ENCODE results near the gene ESRRA. TPM values are rescaled to one million over a fixed set of nuclear protein-coding genes. Genes with fewer than 3 reads are reported as not detected.

Gene ESRRA
- total RNA-seq, 1 experiment from 2014 or later, result 66.9 TPM

- H3K4me3 ChIP-seq (ENCODE audit: low read depth, low read length), result no peak overlapping the region
- H3K4me3 Mint-ChIP-seq (ENCODE audit: unreplicated experiment), result peak overlapping the region; percentile 99
- no peaks in the 10 kb centered on the region for H3K9me3 Mint-ChIP-seq (ENCODE audit: unreplicated experiment)
- H3K9me3 ChIP-seq, result no peaks in the 10 kb centered on the region
- no peaks in the 10 kb centered on the region for H3K27me3 Mint-ChIP-seq (ENCODE audit: insufficient read depth, unreplicated experiment)
- H3K36me3 Mint-ChIP-seq (ENCODE audit: insufficient read depth, unreplicated experiment), result peaks cover 61% of the 10 kb centered on the region
- no TSS peak for BruUV-seq (replicated peaks)
- no peak for TF ChIP-seq CTCF (IDR thresholded peaks at IDR 0.05; ENCODE audit: insufficient read depth in 1 of 2, low read depth in 1 of 2, low read length in 1 of 2, severe bottlenecking in 1 of 2, unreplicated experiment in 1 of 2)
- no peaks in the 10 kb centered on the region for H3K27me3 ChIP-seq (replicated peaks; ENCODE audit: control insufficient read depth, insufficient read depth, low read length)
- H3K4me1 ChIP-seq, result peaks cover 42% of the 10 kb centered on the region
- POLR2A ChIA-PET, result interaction anchor here (1.2 kb wide), 1 partner anchor 43 kb away, joined by 3 read pairs; the partner anchor contains the start of gene PRDX5
- H3K4me1 Mint-ChIP-seq (ENCODE audit: low read depth, unreplicated experiment), result peaks cover 24% of the 10 kb centered on the region
- peak overlapping the region; percentile 15 for H3K27ac Mint-ChIP-seq (ENCODE audit: unreplicated experiment)
- CTCF ChIA-PET, result interaction anchor here (0.6 to 2.2 kb wide), 3 partner anchors 43 to 110 kb away, joined by 4 to 8 read pairs (median 6); partner anchors contain the start of genes PRDX5 and TRMT112
- H3K36me3 ChIP-seq (ENCODE audit: control insufficient read depth, insufficient read depth, low read length), result peaks cover 8% of the 10 kb centered on the region
- intact Hi-C loops (cut with micrococcal nuclease; ENCODE audit: unreplicated experiment), result no loop called here
- DNase-seq, result no peak
Observed at GRCh38 chr11:64360448-64360921, 55.2 kb downstream of the ESRRA start.

- H3K4me3 ChIP-seq (ENCODE audit: low read depth, low read length), result no peak overlapping the region
- Mint-ChIP-seq H3K4me3 (ENCODE audit: unreplicated experiment) (no peak overlapping the region), H3K36me3 (ENCODE audit: insufficient read depth, unreplicated experiment) (peaks cover 73% of the 10 kb centered on the region), H3K27ac (ENCODE audit: unreplicated experiment) (no peak overlapping the region), H3K4me1 (ENCODE audit: low read depth, unreplicated experiment) (peaks cover 23% of the 10 kb centered on the region), H3K9me3 (ENCODE audit: unreplicated experiment) (no peaks in the 10 kb centered on the region), H3K27me3 (ENCODE audit: insufficient read depth, unreplicated experiment) (no peaks in the 10 kb centered on the region)
- TF ChIP-seq CTCF (IDR thresholded peaks at IDR 0.05; ENCODE audit: insufficient read depth in 1 of 2, low read depth in 1 of 2, low read length in 1 of 2, severe bottlenecking in 1 of 2, unreplicated experiment in 1 of 2), result no peak
- peaks cover 8% of the 10 kb centered on the region for H3K36me3 ChIP-seq (ENCODE audit: control insufficient read depth, insufficient read depth, low read length)
- no TSS peak for BruUV-seq (replicated peaks)
- intact Hi-C loops (cut with micrococcal nuclease; ENCODE audit: unreplicated experiment), result no loop called here
- no peak for DNase-seq
- POLR2A ChIA-PET, result interaction anchor here (1.2 kb wide), 1 partner anchor 44 kb away, joined by 3 read pairs; the partner anchor contains the start of gene PRDX5
- CTCF ChIA-PET, result no interaction called here
- H3K9me3 ChIP-seq, result no peaks in the 10 kb centered on the region
- H3K27me3 ChIP-seq (replicated peaks; ENCODE audit: control insufficient read depth, insufficient read depth, low read length), result no peaks in the 10 kb centered on the region
- H3K4me1 ChIP-seq, result peaks cover 41% of the 10 kb centered on the region
Observed at GRCh38 chr11:64361659-64362058, 56.3 kb downstream of the ESRRA start.

- H3K27ac Mint-ChIP-seq (ENCODE audit: unreplicated experiment), result no peak overlapping the region
- peaks cover 37% of the 10 kb centered on the region for H3K4me1 ChIP-seq
- TSS peak; percentile 2 for BruUV-seq (replicated peaks)
- CTCF ChIA-PET, result interaction anchor here (0.7 kb wide), 1 partner anchor 58 kb away, joined by 4 read pairs; no protein-coding TSS in a partner anchor
- no peak overlapping the region for H3K4me3 ChIP-seq (ENCODE audit: low read depth, low read length)
- H3K9me3 Mint-ChIP-seq (ENCODE audit: unreplicated experiment), result no peaks in the 10 kb centered on the region
- peaks cover 23% of the 10 kb centered on the region for H3K4me1 Mint-ChIP-seq (ENCODE audit: low read depth, unreplicated experiment)
- POLR2A ChIA-PET, result no interaction called here
- H3K9me3 ChIP-seq, result no peaks in the 10 kb centered on the region
- intact Hi-C loops (cut with micrococcal nuclease; ENCODE audit: unreplicated experiment), result no loop called here
- peaks cover 8% of the 10 kb centered on the region for H3K36me3 ChIP-seq (ENCODE audit: control insufficient read depth, insufficient read depth, low read length)
- H3K27me3 ChIP-seq (replicated peaks; ENCODE audit: control insufficient read depth, insufficient read depth, low read length), result no peaks in the 10 kb centered on the region
- no peak overlapping the region for H3K4me3 Mint-ChIP-seq (ENCODE audit: unreplicated experiment)
- no peaks in the 10 kb centered on the region for H3K27me3 Mint-ChIP-seq (ENCODE audit: insufficient read depth, unreplicated experiment)
- peaks cover 77% of the 10 kb centered on the region for H3K36me3 Mint-ChIP-seq (ENCODE audit: insufficient read depth, unreplicated experiment)
- DNase-seq, result no peak
- TF ChIP-seq CTCF (IDR thresholded peaks at IDR 0.05; ENCODE audit: insufficient read depth in 1 of 2, low read depth in 1 of 2, low read length in 1 of 2, severe bottlenecking in 1 of 2, unreplicated experiment in 1 of 2), result no peak
Observed at GRCh38 chr11:64362339-64362738, 57.0 kb downstream of the ESRRA start.
